Karpas-422 (cell line): ENCODE data around the gene DSC1. TPM values are rescaled to one million over a fixed set of nuclear protein-coding genes. Genes with fewer than 3 reads are reported as not detected.
"Not testable (repeated sequence)": the region's sequence is repeated elsewhere in the genome, so short reads cannot be mapped to it uniquely, and the experiment has no call there.

Source experiments
- DNase-seq: peaks from one replicate; pipeline ENCODE4 v3.0.0-alpha.2; 2015
- H2AFZ ChIP-seq: fragments of 200-600 bp; sonication (generic); 2 replicates; pipeline ENCODE4 v1.6.1; 2014; ENCODE audit warnings: antibody characterized with exemption, low read length, mixed read lengths
- H3K27ac ChIP-seq: fragments of 200-600 bp; sonication (generic); 2 replicates; pipeline ENCODE4 v1.5.1; 2014; ENCODE audit warnings: mild to moderate bottlenecking, low read length, moderate library complexity
- H3K27me3 ChIP-seq: fragments of 200-600 bp; sonication (generic); 2 replicates; pipeline ENCODE4 v1.6.1; 2014; ENCODE audit warnings: low read length, mixed read lengths
- H3K36me3 ChIP-seq: fragments of 200-600 bp; sonication (generic); 2 replicates; pipeline ENCODE4 v1.6.1; 2014; ENCODE audit warnings: low read length, mixed read lengths; ENCODE audit not compliant: insufficient read depth
- H3K4me1 ChIP-seq: fragments of 200-600 bp; sonication (generic); 2 replicates; pipeline ENCODE4 v1.6.1; 2014; ENCODE audit warnings: mild to moderate bottlenecking, low read length, mixed read lengths
- H3K4me2 ChIP-seq: fragments of 200-600 bp; sonication (generic); 2 replicates; pipeline ENCODE4 v1.6.1; 2014; ENCODE audit warnings: low read length, low read depth, mild to moderate bottlenecking; ENCODE audit not compliant: poor library complexity, severe bottlenecking
- H3K4me3 ChIP-seq: fragments of 200-600 bp; sonication (generic); 2 replicates; pipeline ENCODE4 v1.5.1; 2014; ENCODE audit warnings: mild to moderate bottlenecking, antibody characterized with exemption, low read length, mixed read lengths
- H3K79me2 ChIP-seq: fragments of 200-600 bp; sonication (generic); 2 replicates; pipeline ENCODE4 v1.6.1; 2014; ENCODE audit warnings: mild to moderate bottlenecking, low read length, mixed read lengths
- H3K9ac ChIP-seq: fragments of 200-600 bp; sonication (generic); 2 replicates; pipeline ENCODE4 v1.6.0; 2014; ENCODE audit warnings: low read length
- H3K9me2 ChIP-seq: fragments of 200-600 bp; sonication (generic), shearing (Covaris generic); replicated peaks from 2 replicates; pipeline ENCODE4 v1.6.0; 2014; ENCODE audit warnings: mild to moderate bottlenecking, low read length, moderate library complexity; ENCODE audit not compliant: insufficient read depth
- H3K9me3 ChIP-seq: fragments of 300-700, 200-600 bp; sonication (generic); 2 replicates; pipeline ENCODE4 v1.6.1; 2014; ENCODE audit warnings: low read length, mixed read lengths
- H4K20me1 ChIP-seq: fragments of 200-600 bp; sonication (generic); 2 replicates; pipeline ENCODE4 v1.6.1; 2014; ENCODE audit warnings: mild to moderate bottlenecking, antibody characterized with exemption, low read length, low read depth; ENCODE audit not compliant: insufficient read depth
- total RNA-seq: library from RNA; depleted of rRNA; stranded (reverse); fragments of >200 nt; shearing (Covaris generic); gene quantifications from 2 replicates; pipeline ENCODE4 v1.2.3, GENCODE V29; 2014; ENCODE audit warnings: low replicate concordance

DSC1 gene
- total RNA-seq, 1 experiment from 2014 or later, result 2.4 TPM

- no peak overlapping the region for H3K9ac ChIP-seq
- no peak overlapping the region for H3K27ac ChIP-seq
- H3K27me3 ChIP-seq, result no peaks in the 10 kb centered on the region
- no peaks in the 10 kb centered on the region for H3K79me2 ChIP-seq
- H4K20me1 ChIP-seq, result no peaks in the 10 kb centered on the region
- H3K36me3 ChIP-seq, result no peaks in the 10 kb centered on the region
- H3K4me1 ChIP-seq, result peaks cover 29% of the 10 kb centered on the region
- no peak for DNase-seq
- H3K4me2 ChIP-seq, result no peak overlapping the region
- no peak overlapping the region for H2AFZ ChIP-seq
- no peaks in the 10 kb centered on the region for H3K9me3 ChIP-seq
- H3K9me2 ChIP-seq, result no peaks in the 10 kb centered on the region
- no peak overlapping the region for H3K4me3 ChIP-seq
Observed at GRCh38 chr18:31190919-31191318, 28.3 kb upstream of the DSC1 start.

GRCh38 chr18:31189757-31190156 lies 27.1 kb upstream of the DSC1 start:
- Histone ChIP-seq H3K27me3 (no peaks in the 10 kb centered on the region), H3K4me1 (peaks cover 19% of the 10 kb centered on the region), H3K9me3 (no peaks in the 10 kb centered on the region), H3K36me3 (no peaks in the 10 kb centered on the region), H4K20me1 (no peaks in the 10 kb centered on the region), H3K27ac (no peak overlapping the region), H3K4me3 (no peak overlapping the region), H2AFZ (no peak overlapping the region), H3K4me2 (peak overlapping the region; percentile 10), H3K9me2 (no peaks in the 10 kb centered on the region), H3K79me2 (no peaks in the 10 kb centered on the region), H3K9ac (no peak overlapping the region)
- DNase-seq, result peak; percentile 58

GRCh38 chr18:31185186-31185950 lies 22.7 kb upstream of the DSC1 start:
- H3K27ac ChIP-seq, result no peak overlapping the region

GRCh38 chr18:31183302-31183701 lies 20.6 kb upstream of the DSC1 start:
- Histone ChIP-seq H3K79me2 (no peaks in the 10 kb centered on the region), H3K27me3 (no peaks in the 10 kb centered on the region), H3K36me3 (no peaks in the 10 kb centered on the region), H3K4me3 (no peak overlapping the region), H2AFZ (no peak overlapping the region), H4K20me1 (no peaks in the 10 kb centered on the region), H3K9me3 (no peaks in the 10 kb centered on the region), H3K9ac (no peak overlapping the region), H3K4me2 (no peak overlapping the region), H3K4me1 (no peaks in the 10 kb centered on the region), H3K9me2 (no peaks in the 10 kb centered on the region), H3K27ac (no peak overlapping the region)
- DNase-seq, result no peak

More at GRCh38 chr18:31185186-31185950, 22.7 kb upstream of the DSC1 start:
- Histone ChIP-seq H3K79me2 (no peaks in the 10 kb centered on the region), H3K9me3 (no peaks in the 10 kb centered on the region), H3K9me2 (no peaks in the 10 kb centered on the region), H3K36me3 (no peaks in the 10 kb centered on the region), H3K4me3 (no peak overlapping the region), H3K9ac (no peak overlapping the region), H4K20me1 (no peaks in the 10 kb centered on the region), H3K4me2 (no peak overlapping the region), H3K4me1 (peaks cover 10% of the 10 kb centered on the region), H2AFZ (no peak overlapping the region), H3K27me3 (no peaks in the 10 kb centered on the region)
- DNase-seq, result no peak

GRCh38 chr18:31177369-31177768 lies 14.7 kb upstream of the DSC1 start:
- not testable (repeated sequence) for H3K36me3 ChIP-seq, H3K9me3 ChIP-seq, H4K20me1 ChIP-seq, H3K27me3 ChIP-seq, DNase-seq, H3K4me1 ChIP-seq, H3K4me2 ChIP-seq, H3K4me3 ChIP-seq, H3K9ac ChIP-seq, H3K9me2 ChIP-seq, H3K27ac ChIP-seq, H3K79me2 ChIP-seq
- peak overlapping the region; percentile 52; the same call in 1 of the 2 replicates for H2AFZ ChIP-seq

- Histone ChIP-seq H3K9me2 (0 out of 2 replicates have a peak, but pooled peaks cover 4% of the 10 kb centered on the region), H3K9me3 (no peaks in the 10 kb centered on the region), H3K36me3 (no peaks in the 10 kb centered on the region)
Observed at GRCh38 chr18:31176531-31176930, 13.9 kb upstream of the DSC1 start.

GRCh38 chr18:31171144-31171839 lies 8.6 kb upstream of the DSC1 start:
- H3K27me3 ChIP-seq, result no peaks in the 10 kb centered on the region
- no peak overlapping the region for H3K27ac ChIP-seq
- peak overlapping the region; percentile 59 for H2AFZ ChIP-seq
- no peaks in the 10 kb centered on the region for H3K9me3 ChIP-seq
- H3K4me2 ChIP-seq, result no peak overlapping the region
- no peaks in the 10 kb centered on the region for H3K36me3 ChIP-seq
- no peaks in the 10 kb centered on the region for H4K20me1 ChIP-seq
- H3K79me2 ChIP-seq, result no peaks in the 10 kb centered on the region
- 0 out of 2 replicates have a peak, but pooled peaks cover 4% of the 10 kb centered on the region for H3K9me2 ChIP-seq
- no peak overlapping the region for H3K4me3 ChIP-seq
- H3K9ac ChIP-seq, result no peak overlapping the region
- H3K4me1 ChIP-seq, result 0 out of 2 replicates have a peak, but pooled peaks cover 2% of the 10 kb centered on the region
- DNase-seq, result no peak

More at GRCh38 chr18:31176531-31176930, 13.9 kb upstream of the DSC1 start:
- no peak overlapping the region for H2AFZ ChIP-seq
- no peaks in the 10 kb centered on the region for H3K79me2 ChIP-seq
- H4K20me1 ChIP-seq, result no peaks in the 10 kb centered on the region
- DNase-seq, result no peak
- no peak overlapping the region for H3K27ac ChIP-seq
- H3K27me3 ChIP-seq, result no peaks in the 10 kb centered on the region
- no peak overlapping the region for H3K9ac ChIP-seq
- H3K4me1 ChIP-seq, result no peaks in the 10 kb centered on the region
- no peak overlapping the region for H3K4me3 ChIP-seq
- no peak overlapping the region for H3K4me2 ChIP-seq

GRCh38 chr18:31170335-31170734 lies 7.7 kb upstream of the DSC1 start:
- H4K20me1 ChIP-seq, result no peaks in the 10 kb centered on the region
- 0 out of 2 replicates have a peak, but pooled peaks cover 2% of the 10 kb centered on the region for H3K4me1 ChIP-seq
- no peaks in the 10 kb centered on the region for H3K79me2 ChIP-seq
- DNase-seq, result no peak
- H2AFZ ChIP-seq, result no peak overlapping the region
- no peaks in the 10 kb centered on the region for H3K9me3 ChIP-seq
- no peak overlapping the region for H3K27ac ChIP-seq
- no peaks in the 10 kb centered on the region for H3K36me3 ChIP-seq
- no peak overlapping the region for H3K9ac ChIP-seq
- H3K9me2 ChIP-seq, result no peaks in the 10 kb centered on the region
- H3K27me3 ChIP-seq, result no peaks in the 10 kb centered on the region
- H3K4me3 ChIP-seq, result no peak overlapping the region
- H3K4me2 ChIP-seq, result no peak overlapping the region
